C1 segment of cervical spinal cord (tissue), 14 donors: Measurements from ENCODE around the gene CFAP161.
A peak's percentile ranks its signal among the peaks of the same experiment; 100 is the strongest.

Source experiments
- DNase-seq, 14 donors: peaks; one replicate each; lab custom pipeline; 2025; lab: John Stamatoyannopoulos, UW

The CFAP161 gene

DNA sequence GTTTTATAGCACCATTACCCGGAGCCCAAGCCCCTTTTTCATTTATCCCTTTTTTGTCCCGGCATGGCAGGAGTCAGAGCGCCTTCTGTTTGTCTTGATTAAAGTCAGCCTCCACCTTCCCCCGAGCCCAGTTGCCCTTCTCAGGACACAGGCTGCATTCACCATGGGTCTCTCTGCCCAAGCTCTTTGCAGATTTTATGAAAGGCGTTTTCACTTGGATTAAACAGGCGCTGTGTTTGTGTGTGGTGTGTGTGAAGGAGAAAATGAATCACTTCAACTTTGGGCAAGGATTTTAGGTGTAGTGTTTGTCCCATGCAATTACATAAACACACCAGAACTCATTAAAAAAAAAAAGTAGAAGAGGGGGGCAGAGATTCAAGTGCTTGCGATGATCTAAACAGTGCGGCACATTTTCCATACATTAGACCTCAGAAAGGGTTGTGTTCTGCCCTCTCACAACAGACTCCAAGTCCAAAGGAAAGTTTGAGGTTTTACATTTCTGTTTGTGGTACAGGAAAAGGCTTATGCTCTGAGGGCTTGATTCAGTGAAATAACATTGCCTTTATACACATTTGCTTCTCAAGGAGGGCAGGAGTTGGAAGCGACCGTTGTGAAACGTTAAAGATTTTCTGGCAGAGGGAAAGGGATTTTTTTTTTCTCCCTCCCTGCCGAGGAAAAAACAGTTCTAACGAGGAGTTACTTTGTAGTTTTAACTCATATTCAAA, 48.1 kb downstream of the CFAP161 start:
- peak in 3 of 14 donors; percentile 7 to 14 (median 12) for DNase-seq

DNA sequence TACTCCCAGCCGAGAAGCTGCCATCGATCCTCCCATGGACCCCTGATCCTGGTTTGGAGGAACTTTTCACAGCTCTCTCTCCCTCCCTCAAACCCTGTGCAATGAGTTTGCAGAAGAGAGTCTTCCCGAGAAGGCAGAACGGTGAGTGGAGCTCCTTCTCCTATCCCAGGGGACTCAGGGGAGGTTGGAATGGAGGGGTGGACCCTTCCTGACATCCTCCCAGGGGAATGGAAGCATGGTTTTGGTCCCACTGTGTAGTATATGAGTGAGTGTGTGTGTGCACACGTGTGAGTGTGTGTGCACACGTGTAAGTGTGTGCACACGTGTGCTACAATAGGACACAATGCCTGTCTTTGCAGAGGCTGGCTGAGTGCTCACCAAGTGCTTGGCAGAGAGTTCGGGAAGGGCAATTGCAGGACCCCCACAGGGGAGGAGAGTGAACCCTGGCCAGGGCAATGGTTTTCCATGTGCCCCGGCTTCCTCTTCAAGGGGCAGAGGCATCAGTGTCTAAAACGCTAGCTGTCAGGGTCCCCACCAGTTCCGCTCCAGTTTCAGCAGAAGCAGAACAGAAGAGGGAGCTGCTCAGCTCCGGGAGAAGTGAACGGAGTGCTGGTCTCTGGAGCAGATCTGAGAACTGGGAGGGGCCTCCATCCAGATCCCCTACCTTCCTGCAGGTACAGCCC, 48.8 kb downstream of the CFAP161 start:
- DNase-seq: peak in 1 of 14 donors; percentile 20

DNA sequence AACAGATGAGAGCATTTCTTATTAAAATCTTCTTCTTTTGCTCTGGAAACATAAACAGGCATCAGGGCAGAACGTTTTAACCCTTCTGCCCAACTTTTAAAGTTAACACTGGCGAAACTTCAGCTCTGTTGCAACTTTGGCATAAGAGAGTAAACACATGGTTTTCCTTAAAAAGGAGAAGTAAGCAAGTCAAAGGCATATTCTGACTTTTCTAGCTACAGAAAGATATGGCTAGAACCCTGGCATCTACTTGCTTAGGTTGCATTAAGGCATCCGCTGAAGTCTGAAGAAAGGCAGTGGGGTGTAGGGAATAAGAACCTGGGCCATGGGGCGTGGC, 49.3 kb downstream of the CFAP161 start:
- DNase-seq: no peak

DNA sequence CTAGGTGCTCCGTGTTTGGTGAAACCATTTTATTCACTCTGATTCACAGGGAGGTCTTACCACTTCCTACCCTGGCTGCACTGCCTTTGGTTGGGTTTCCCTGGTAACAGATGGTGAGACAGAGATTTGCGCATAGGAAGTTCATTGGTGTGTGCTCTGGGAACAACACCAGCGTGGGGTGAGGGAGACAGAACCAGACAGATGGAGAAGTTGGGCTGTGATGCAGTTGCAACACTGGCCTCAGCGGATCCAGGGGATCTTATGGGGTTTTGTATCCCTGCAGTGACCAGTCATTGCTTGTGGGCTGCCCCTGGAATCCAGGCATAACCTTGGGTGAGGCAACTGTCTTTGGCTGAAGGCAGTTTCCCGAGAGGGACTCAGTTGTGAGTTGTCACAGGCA, 50.1 kb downstream of the CFAP161 start:
- peak in 1 of 14 donors; percentile 85 for DNase-seq

DNA sequence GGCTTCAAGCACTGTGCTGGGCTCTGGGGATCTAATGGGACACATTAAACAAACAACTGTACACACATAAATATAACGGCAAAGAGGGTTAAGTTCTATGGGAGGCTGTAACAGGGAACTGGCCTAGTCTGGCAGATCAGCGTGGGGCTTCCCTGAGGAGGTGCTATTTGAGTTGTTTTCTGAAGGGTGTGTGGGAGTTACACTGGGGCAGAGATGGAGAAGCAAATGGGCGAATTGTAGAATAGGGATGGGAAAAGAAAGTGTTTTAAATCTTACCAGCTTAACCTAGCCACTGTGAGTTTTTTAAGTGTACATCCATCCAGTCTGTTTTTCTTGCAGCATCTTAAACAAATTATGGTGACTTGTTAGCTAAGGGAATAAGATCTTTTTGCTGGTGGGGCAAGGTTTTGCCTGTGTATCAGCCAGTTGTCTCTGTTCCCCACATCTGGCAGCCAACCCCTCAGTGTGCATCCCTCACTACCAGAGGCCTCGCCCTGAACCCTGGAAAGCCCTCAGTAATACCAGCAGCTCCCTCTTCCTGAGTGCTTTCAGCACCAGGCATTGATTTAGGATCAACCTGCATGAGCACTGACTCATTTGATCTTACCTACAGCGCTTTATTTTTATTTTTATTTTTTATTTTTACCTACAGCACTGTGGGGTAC, 51.7 kb downstream of the CFAP161 start:
- no peak for DNase-seq

DNA sequence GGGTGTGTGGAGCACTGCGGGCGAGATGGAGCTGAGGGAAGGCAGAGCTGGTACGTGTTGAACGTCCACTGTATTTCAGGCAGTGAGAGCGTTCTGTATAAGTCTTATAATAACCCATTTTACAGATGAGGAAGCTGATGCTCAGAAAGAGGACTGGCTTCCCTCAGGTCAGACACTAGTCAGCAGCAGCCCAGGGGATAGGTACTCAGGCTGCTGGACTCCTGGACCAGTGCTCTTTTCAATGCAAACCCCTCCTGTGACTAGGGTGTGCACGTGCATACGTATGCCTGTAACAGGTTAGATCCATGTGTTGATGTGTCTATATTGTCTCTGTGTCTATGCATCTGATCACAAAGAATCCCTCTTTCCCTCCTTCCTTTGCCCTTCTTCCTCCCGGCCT, 54.3 kb downstream of the CFAP161 start:
- DNase-seq: no peak

DNA sequence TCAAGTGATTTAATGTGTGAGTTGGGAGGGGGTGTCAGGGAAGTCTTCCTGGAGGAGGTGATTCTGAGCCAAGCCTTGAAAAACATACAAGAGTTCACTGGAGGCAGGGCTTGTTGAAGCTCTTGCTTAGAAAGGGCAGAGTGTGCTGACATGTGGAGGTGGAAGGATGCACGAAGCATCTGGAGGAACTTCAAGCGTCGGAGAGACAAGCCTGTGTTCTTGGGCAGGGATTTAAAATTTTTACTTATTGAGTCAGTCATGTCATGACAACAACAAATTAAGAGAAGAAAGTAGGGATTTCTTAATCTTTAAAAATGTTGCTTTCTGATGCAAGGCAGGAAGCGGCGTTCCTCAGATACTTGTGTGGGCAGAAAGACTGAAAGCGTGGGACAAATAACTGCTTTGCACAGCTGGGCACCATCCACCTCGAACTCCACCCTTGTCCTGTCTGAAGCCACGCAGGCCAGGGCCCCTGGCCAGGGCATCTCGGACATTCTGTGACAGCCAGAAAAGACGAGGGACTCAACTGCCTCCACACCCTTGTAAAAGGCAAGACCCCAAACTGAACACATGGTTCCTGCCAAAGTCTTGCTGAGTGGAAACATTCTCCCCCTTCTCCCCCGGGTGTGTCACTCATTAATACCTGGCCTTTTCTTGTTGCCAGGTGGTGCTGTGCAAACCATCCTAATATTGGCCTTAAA, 55.7 kb downstream of the CFAP161 start:
- DNase-seq: no peak

DNA sequence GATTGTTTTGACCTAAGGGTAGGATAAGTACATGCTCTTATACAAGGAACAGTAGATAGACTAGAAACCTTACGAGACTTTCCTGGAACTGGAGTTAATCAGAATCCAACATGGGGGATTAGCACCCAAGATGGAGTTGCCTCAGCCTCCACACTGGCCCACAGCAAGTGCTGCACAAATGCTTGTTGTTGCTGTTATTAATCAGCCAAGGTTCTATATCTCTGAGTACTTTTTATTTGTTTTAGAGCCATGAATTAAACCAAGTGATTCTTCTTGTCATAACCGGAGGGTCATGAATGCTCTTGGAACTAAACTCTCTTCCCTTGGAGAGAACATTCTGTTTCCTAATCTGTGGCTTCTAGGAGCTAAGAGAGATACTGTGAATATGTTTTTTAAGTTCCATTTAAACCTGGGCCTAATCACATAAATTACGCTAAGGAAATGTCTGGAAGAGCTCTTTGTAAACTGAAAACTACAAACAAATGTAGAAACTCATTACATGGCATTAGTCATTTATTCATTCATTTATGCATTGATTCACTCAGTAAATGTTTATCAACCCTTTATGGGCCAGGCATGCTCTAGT, 56.9 kb downstream of the CFAP161 start:
- DNase-seq: no peak

DNA sequence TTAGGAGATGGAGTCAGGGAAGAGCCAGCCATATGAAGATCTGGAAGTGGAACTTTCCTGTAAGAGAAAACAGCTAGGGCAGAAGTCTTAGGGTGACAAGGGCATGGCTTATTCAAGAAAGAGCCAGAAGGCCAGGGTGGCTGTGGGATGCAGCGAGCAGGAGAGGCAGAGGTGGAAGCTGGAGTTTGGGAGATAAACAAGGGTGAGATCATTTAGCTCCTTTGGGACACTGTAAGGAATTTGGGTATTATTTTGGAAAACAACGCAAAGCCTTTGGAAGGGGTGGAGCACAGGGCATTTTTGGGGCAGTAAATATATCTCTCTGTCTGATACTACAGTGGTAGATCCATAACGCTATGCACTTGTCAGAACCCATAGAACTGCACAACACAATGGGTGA, 57.6 kb downstream of the CFAP161 start:
- no peak for DNase-seq

DNA sequence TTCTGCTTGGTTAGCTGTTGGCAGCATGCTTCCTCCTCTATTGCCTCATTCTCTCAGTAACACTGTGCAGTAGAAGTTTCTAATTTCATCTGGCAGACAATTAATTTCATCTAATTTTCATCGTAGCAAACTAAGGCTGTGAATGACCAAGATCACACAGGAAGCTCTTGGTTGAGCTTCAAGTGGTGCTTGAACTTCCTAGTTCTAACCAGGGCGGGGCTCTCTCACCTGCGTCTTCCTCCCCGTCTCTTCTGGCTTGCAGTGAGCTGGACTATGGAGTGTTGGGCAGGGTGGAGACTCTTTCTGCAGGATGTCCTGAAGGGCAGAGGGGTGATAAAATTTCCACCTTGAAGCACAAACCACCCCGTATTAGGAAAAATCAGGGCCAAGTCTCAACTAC, 60.7 kb downstream of the CFAP161 start:
- no peak for DNase-seq

DNA sequence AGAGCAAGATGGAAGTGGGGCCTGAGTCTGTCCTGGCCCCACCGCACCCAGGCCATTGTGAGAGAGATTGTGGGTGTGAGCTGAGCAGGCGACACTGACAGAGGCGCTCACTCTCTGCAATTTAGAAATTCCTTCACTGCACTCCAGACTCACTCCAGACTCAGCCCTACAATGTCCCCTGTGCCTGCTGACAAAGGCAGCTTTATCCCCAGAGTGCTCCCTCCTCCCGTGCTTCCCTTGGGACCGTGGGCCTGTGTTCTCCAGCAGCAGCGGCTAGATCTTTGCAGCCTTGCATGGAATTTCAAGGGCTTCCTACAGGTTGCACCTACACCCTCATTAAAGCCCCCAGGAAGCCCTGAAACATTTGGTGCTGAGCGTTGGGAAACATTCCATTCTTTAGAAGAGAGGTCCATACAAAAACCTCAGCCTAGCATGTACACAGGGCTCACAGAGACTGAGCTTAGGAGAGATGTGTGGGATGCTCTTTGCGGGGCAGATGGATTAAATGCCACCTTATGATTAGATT, 61.3 kb downstream of the CFAP161 start:
- peak in 2 of 14 donors; percentile 10 to 17 for DNase-seq

DNA sequence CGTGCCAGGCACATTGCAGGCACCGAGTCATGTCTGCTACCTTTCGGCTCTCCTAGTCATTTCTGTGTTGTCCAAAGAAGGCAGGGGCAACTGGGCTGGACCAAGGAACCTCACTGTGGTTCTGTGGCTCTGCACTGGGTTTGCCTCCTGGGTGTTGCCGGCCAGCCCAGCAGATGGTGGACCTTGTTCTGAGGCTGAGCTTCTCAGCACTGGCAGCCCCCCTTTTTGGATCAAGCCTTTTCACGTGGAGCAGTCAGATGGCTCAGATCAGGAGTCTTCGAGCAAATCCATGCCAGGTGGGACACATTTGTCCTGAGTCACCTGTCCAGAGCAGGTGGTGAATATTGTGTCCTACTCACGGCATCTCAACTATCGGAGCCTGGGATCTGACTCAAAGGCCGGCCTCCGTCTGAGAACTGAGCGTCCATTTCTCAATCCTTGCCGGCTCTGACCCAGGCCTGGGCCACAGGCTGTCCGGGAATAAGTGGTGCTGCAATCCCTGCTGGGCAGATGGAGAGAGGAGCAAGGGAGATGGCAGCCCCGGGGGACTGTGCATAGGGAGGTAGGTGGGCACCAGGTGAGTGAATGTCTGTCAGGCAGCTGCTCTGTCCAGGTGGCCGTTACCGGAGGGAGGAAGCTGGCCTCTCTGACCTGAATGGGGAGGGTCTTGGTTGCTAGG, 62.6 kb downstream of the CFAP161 start, which contains the start of gene IL16:
TSS of gene IL16 (plus strand) at position 304 of the 679 bp plus-strand sequence. CDS start 28,521 bp downstream, outside the sequence.
- DNase-seq: peak in 3 of 14 donors; percentile 13 to 99 (median 63)

DNA sequence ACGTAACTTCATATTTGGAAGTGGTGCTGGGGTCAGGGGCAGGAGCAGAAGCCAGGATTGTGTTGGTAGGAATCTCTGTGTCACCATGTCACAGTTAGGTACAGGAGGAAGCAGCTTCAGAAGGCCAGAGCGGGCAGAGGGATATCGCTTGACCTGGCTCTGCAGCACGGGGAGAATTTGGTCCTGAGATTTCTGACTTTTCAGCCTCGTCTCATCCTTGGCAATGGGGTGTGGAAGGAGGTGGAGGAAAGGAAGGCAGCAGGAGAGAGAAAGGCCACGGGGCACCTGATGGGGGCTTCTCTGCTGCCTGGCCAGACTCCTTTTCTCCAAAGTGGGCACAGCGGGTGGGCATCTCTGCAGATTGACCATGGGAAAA, 63.2 kb downstream of the CFAP161 start:
- DNase-seq: no peak

DNA sequence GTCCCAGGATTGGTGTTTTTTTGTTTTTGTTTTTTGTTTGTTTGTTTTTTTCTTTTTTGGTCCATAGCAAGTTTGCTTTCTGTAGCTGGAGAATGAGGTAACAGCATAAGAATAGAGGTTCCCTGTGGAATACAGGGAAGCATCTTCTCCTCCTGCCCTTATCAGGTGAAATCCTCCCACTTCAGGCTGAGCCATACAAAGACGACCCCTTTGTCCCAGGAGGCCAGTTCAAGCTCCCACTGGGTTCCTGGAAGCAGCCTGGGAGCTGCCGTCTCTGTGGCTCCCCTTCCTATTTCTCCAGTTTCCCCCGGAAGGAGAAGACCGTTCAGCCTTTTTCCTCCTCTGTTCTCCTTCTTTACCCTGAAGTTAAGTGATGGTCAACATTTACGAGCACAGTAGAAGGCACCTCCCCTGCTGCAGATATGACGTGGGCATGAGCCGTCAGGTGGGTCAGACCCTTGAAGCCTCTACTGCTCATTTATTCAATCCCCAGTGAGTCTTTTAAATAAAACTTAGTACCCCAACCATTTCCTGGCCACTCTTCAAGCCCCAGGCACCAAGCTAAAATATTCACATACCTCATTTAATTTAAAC, 63.7 kb downstream of the CFAP161 start:
- DNase-seq: peak in 1 of 14 donors; percentile 61
